Measurements from ENCODE around the gene RAPGEF5.

RAPGEF5 gene

DNA sequence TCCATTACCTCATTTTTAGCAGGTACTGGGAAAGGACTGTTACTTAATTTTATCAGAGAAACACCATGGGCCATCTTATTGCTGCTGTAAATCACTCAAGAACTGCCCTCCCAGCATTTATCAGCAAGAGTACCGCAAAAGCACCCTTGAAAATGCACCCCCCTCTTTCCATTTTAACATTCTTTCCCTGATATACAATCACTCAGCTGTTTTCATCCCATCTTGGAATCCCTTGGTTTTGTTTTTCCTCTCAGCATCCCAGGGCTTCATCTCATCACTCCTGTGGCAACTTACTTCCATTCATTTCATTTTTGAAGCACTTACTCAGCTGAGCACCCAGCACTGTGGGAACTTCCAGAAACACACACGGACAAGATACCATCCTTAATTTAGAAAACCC is 36.5 kb downstream of the RAPGEF5 start:
- TF ChIP-seq, protein P1, sequence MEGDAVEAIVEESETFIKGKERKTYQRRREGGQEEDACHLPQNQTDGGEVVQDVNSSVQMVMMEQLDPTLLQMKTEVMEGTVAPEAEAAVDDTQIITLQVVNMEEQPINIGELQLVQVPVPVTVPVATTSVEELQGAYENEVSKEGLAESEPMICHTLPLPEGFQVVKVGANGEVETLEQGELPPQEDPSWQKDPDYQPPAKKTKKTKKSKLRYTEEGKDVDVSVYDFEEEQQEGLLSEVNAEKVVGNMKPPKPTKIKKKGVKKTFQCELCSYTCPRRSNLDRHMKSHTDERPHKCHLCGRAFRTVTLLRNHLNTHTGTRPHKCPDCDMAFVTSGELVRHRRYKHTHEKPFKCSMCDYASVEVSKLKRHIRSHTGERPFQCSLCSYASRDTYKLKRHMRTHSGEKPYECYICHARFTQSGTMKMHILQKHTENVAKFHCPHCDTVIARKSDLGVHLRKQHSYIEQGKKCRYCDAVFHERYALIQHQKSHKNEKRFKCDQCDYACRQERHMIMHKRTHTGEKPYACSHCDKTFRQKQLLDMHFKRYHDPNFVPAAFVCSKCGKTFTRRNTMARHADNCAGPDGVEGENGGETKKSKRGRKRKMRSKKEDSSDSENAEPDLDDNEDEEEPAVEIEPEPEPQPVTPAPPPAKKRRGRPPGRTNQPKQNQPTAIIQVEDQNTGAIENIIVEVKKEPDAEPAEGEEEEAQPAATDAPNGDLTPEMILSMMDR (IDR thresholded peaks at IDR 0.05), result no peak

DNA sequence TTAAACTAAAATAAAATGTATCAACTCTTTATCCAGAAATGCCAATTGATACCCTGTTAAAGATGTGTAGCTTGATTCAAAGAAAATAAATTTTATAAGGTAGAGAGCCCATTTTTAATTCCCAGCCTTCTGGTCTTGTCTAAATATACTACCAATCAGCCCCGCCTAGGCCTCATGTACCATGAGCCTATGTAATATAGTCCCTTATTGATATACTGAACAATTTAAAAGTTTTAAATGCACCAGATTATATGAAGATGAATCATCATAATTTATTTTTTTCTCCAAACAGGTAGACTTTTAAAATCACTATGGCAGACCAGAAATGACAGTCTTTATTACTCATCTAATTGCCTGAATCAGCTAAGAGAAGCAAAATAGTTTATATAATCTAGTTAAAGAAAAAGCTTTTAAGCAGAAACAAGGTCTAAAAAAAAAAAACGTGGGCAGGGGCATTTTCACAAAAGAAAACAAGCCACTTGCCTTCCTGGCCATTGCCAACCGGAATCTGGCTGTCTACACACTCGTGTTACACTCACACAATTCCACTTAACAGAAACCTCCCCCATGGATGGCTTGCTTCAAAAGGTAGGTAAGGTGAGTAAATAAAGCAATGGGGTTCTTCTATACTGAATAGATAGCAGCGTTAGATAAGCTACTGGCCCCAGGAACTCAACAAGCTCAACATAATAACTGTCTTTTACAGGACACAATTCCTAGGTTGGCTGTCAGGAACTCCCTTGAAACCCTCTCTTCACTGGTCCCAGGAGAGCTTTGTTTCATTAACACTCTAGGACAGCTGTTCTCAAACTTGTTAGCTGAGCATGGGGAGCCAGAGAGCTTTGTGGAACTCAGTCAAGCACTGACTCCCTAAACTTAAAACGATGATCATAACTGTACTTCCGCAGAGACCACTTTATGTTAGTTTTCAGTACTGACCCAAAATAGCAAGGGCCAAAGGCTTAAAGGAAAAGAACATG is 37.2 kb downstream of the RAPGEF5 start:
- Histone ChIP-seq H3K4me3 (no peak overlapping the region), H3K27me3 (no peaks in the 10 kb centered on the region), H3K36me3 (no peaks in the 10 kb centered on the region), H3K27ac (no peak overlapping the region), H3K4me1 (no peaks in the 10 kb centered on the region), H3K9me3 (no peaks in the 10 kb centered on the region)
- TF ChIP-seq, protein P1 (IDR thresholded peaks at IDR 0.05), result no peak
- intact Hi-C loops (cut with DNase I; ENCODE audit: low total_unique reads), result no loop called here
- DNase-seq, result no peak

More for the DNA sequence above, 36.5 kb downstream of the RAPGEF5 start:
- no peak overlapping the region for H3K4me3 ChIP-seq
- H3K36me3 ChIP-seq, result no peaks in the 10 kb centered on the region
- no peak overlapping the region for H3K27ac ChIP-seq
- intact Hi-C loops (cut with DNase I; ENCODE audit: low total_unique reads), result no loop called here
- H3K4me1 ChIP-seq, result no peaks in the 10 kb centered on the region
- DNase-seq, result no peak
- no peaks in the 10 kb centered on the region for H3K27me3 ChIP-seq
- H3K9me3 ChIP-seq, result no peaks in the 10 kb centered on the region

- TF ChIP-seq, protein P1 (IDR thresholded peaks at IDR 0.05), result no peak
- Histone ChIP-seq H3K9me3 (no peaks in the 10 kb centered on the region), H3K27ac (no peak overlapping the region), H3K27me3 (no peaks in the 10 kb centered on the region), H3K36me3 (no peaks in the 10 kb centered on the region), H3K4me3 (no peak overlapping the region), H3K4me1 (no peaks in the 10 kb centered on the region)
- no peak for DNase-seq
- intact Hi-C loops (cut with DNase I; ENCODE audit: low total_unique reads), result no loop called here
Measured at GRCh38 chr7:22318376-22318775, 38.6 kb downstream of the RAPGEF5 start.

DNA sequence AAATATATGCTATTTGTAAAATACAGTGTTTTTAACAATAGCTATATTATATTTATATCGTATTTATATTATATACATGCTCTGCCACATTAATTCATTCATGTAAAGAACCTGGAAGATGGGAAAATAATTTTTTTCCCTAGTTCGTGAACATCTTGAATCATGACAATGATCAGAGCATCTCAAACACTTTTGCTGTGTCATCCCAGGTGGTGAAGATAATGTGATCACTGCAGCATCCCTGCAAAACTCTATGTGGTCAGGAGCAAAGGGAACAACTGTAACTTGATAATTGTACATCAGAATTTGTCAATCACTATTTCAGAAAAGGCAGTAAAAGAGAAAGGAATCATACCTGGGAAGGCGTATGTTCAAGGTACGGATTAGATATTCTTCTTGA is 39.3 kb downstream of the RAPGEF5 start:
- Histone ChIP-seq H3K4me3 (no peak overlapping the region), H3K27me3 (no peaks in the 10 kb centered on the region), H3K4me1 (no peaks in the 10 kb centered on the region), H3K9me3 (no peaks in the 10 kb centered on the region), H3K36me3 (no peaks in the 10 kb centered on the region), H3K27ac (no peak overlapping the region)
- TF ChIP-seq, protein P1 (IDR thresholded peaks at IDR 0.05), result no peak
- no peak for DNase-seq
- intact Hi-C loops (cut with DNase I; ENCODE audit: low total_unique reads), result no loop called here

- no peaks in the 10 kb centered on the region for H3K4me1 ChIP-seq
- no peaks in the 10 kb centered on the region for H3K36me3 ChIP-seq
- TF ChIP-seq, protein P1 (IDR thresholded peaks at IDR 0.05), result no peak
- intact Hi-C loops (cut with DNase I; ENCODE audit: low total_unique reads), result no loop called here
- no peak overlapping the region for H3K27ac ChIP-seq
- no peaks in the 10 kb centered on the region for H3K27me3 ChIP-seq
- no peak for DNase-seq
- no peaks in the 10 kb centered on the region for H3K9me3 ChIP-seq
- no peak overlapping the region for H3K4me3 ChIP-seq
Measured at GRCh38 chr7:22316914-22317313, 40.0 kb downstream of the RAPGEF5 start.

All from tibial artery (tissue), 4 donors.